Loucy (cell line): Measurements from ENCODE around the gene ZNF865.

Source experiments
- EZH2phosphoT487 ChIP-seq: fragments of 200-600 bp; IDR thresholded peaks from 2 replicates; pipeline ENCODE4 v1.6.1; 2018; ENCODE audit warnings: antibody characterized with exemption, mild to moderate bottlenecking, moderate library complexity, borderline replicate concordance
- TF ChIP-seq, protein P1 (sequence below): fragments of 200-600 bp; sonication (generic); conservative IDR thresholded peaks from 2 replicates; pipeline ENCODE4 v1.5.1; 2014; ENCODE audit warnings: mild to moderate bottlenecking, antibody characterized with exemption, low read length

- TF ChIP-seq EZH2phosphoT487 = no peak
- TF ChIP-seq, protein P1, sequence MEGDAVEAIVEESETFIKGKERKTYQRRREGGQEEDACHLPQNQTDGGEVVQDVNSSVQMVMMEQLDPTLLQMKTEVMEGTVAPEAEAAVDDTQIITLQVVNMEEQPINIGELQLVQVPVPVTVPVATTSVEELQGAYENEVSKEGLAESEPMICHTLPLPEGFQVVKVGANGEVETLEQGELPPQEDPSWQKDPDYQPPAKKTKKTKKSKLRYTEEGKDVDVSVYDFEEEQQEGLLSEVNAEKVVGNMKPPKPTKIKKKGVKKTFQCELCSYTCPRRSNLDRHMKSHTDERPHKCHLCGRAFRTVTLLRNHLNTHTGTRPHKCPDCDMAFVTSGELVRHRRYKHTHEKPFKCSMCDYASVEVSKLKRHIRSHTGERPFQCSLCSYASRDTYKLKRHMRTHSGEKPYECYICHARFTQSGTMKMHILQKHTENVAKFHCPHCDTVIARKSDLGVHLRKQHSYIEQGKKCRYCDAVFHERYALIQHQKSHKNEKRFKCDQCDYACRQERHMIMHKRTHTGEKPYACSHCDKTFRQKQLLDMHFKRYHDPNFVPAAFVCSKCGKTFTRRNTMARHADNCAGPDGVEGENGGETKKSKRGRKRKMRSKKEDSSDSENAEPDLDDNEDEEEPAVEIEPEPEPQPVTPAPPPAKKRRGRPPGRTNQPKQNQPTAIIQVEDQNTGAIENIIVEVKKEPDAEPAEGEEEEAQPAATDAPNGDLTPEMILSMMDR = no peak
Observed at GRCh38 chr19:55585658-55586339, 19.6 kb upstream of the ZNF865 start.
